CD14-positive monocyte (primary cell): Measurements from ENCODE around the gene DPCD. TPM values are rescaled to one million over a fixed set of nuclear protein-coding genes. Genes with fewer than 3 reads are reported as not detected.
A peak's percentile ranks its signal among the peaks of the same experiment; 100 is the strongest.

Experiments
- DNase-seq, 3 donors: peaks; one replicate each; pipeline ENCODE4 v3.0.0-alpha.2; 2011 to 2022
- H2AFZ ChIP-seq: 2 replicates; pipeline ENCODE4 v1.6.0; 2012; ENCODE audit warnings: mild to moderate bottlenecking, low read depth, low read length, inconsistent platforms; ENCODE audit not compliant: insufficient read depth, poor library complexity, severe bottlenecking
- H3K27ac ChIP-seq, 2 donors: 1 replicate in 1 of 2; 2 replicates in 1 of 2; pipeline ENCODE4 v1.5.1; 2012 to 2013; ENCODE audit warnings: low read length in 2 of 2, control low read depth in 1 of 2, inconsistent platforms in 1 of 2, low read depth in 1 of 2, mild to moderate bottlenecking in 1 of 2
- H3K27me3 ChIP-seq, 2 donors: one replicate each; pipeline versions ENCODE4 v1.6.0 to v1.6.1; 2011 to 2013; ENCODE audit warnings: low read length in 2 of 2; ENCODE audit not compliant: control insufficient read depth in 2 of 2, insufficient read depth in 2 of 2
- H3K36me3 ChIP-seq, 2 donors: replicated peaks in 1 of 2; 1 replicate in 1 of 2; 2 replicates in 1 of 2; pipeline versions ENCODE4 v1.5.1 to v1.6.1; 2012 to 2013; ENCODE audit warnings: low read length in 2 of 2, control low read depth in 1 of 2, inconsistent platforms in 1 of 2, mild to moderate bottlenecking in 1 of 2; ENCODE audit not compliant: insufficient read depth in 2 of 2, control insufficient read depth in 1 of 2
- H3K4me1 ChIP-seq, 2 donors: 1 replicate in 1 of 2; 2 replicates in 1 of 2; pipeline versions ENCODE4 v1.5.1 to v1.6.1; 2012 to 2013; ENCODE audit warnings: low read length in 2 of 2, control low read depth in 1 of 2, inconsistent platforms in 1 of 2, mild to moderate bottlenecking in 1 of 2, moderate library complexity in 1 of 2; ENCODE audit not compliant: insufficient read depth in 2 of 2, control insufficient read depth in 1 of 2
- H3K4me2 ChIP-seq: replicated peaks from 2 replicates; pipeline ENCODE3; 2012; ENCODE audit warnings: low read length, moderate library complexity, mild to moderate bottlenecking; ENCODE audit not compliant: poor library complexity, severe bottlenecking; ENCODE audit errors: extremely low read depth
- H3K4me3 ChIP-seq, 3 experiments: fragments of 200-600 bp in 1 of 3; sonication (generic) in 1 of 3; replicated peaks in 1 of 3; 1 replicate in 2 of 3; 2 replicates in 1 of 3; pipeline ENCODE4 v1.5.1; 2011 to 2013; ENCODE audit warnings: low read length in 3 of 3, mild to moderate bottlenecking in 3 of 3, control low read depth in 2 of 3, low read depth in 2 of 3, inconsistent platforms in 1 of 3, moderate library complexity in 1 of 3
- H3K79me2 ChIP-seq: 2 replicates; pipeline ENCODE4 v1.6.0; 2012; ENCODE audit warnings: mild to moderate bottlenecking, control low read depth, inconsistent platforms, low read length, moderate library complexity; ENCODE audit not compliant: insufficient read depth
- H3K9ac ChIP-seq: 2 replicates; pipeline ENCODE4 v1.6.0; 2017; ENCODE audit warnings: low read length, mild to moderate bottlenecking; ENCODE audit not compliant: insufficient read depth, poor library complexity, severe bottlenecking
- H3K9me3 ChIP-seq, 2 donors: replicated peaks in 1 of 2; 1 replicate in 1 of 2; 2 replicates in 1 of 2; pipeline versions ENCODE4 v1.5.1 to v1.6.1; 2012 to 2013; ENCODE audit warnings: low read length in 2 of 2, control low read depth in 1 of 2; ENCODE audit not compliant: control insufficient read depth in 1 of 2, insufficient read depth in 1 of 2
- H4K20me1 ChIP-seq: 2 replicates; pipeline ENCODE4 v1.6.0; 2012; ENCODE audit warnings: mild to moderate bottlenecking, low read length, control low read depth, moderate library complexity; ENCODE audit not compliant: insufficient read depth
- H3K27ac Mint-ChIP-seq, 7 donors: one replicate each; pipeline ENCODE4 v1.8.0; 2020; ENCODE audit warnings: mild to moderate bottlenecking in 7 of 7, mixed read lengths in 7 of 7, moderate library complexity in 6 of 7, inconsistent platforms in 2 of 7
- H3K27me3 Mint-ChIP-seq, 3 donors: one replicate each; pipeline ENCODE4 v1.8.0; 2021 to 2022; ENCODE audit warnings: low read depth in 3 of 3, mild to moderate bottlenecking in 3 of 3, mixed read lengths in 3 of 3, moderate library complexity in 3 of 3, inconsistent platforms in 1 of 3
- H3K36me3 Mint-ChIP-seq, 2 donors: one replicate each; pipeline ENCODE4 v1.8.0; 2020; ENCODE audit warnings: mixed read lengths in 2 of 2, inconsistent platforms in 1 of 2, mild to moderate bottlenecking in 1 of 2
- H3K4me1 Mint-ChIP-seq: one replicate; pipeline ENCODE4 v1.8.0; 2020; ENCODE audit warnings: mild to moderate bottlenecking, mixed read lengths
- H3K4me3 Mint-ChIP-seq, 2 donors: one replicate each; pipeline ENCODE4 v1.8.0; 2020; ENCODE audit warnings: mild to moderate bottlenecking in 2 of 2, mixed read lengths in 2 of 2, moderate library complexity in 1 of 2
- H3K9me3 Mint-ChIP-seq, 7 donors: one replicate each; pipeline ENCODE4 v1.8.0; 2020 to 2022; ENCODE audit warnings: mixed read lengths in 7 of 7, mild to moderate bottlenecking in 6 of 7, moderate library complexity in 6 of 7, inconsistent platforms in 2 of 7
- CTCF ChIP-seq: fragments of 200-600 bp; IDR thresholded peaks from one replicate; pipeline ENCODE4 v1.8.0; 2022; ENCODE audit warnings: antibody characterized with exemption, mild to moderate bottlenecking
- WGBS: methylation state at CpG from one replicate; pipeline ENCODE4 v1.1.5; 2013; ENCODE audit warnings: missing lambda C conversion rate; ENCODE audit not compliant: insufficient coverage; 5-methylcytosine and 5-hydroxymethylcytosine counted together
- intact Hi-C, 2 donors: fragments of 100-400 bp; cut with micrococcal nuclease; formaldehyde crosslinking; loops; one replicate each; pipeline versions ENCODE4 v1.15.0 to v1.15.1; 2023
- polyA plus RNA-seq, 3 donors: library from polyadenylated mRNA; depleted of rRNA in 1 of 3; unstranded in 2 of 3; stranded (reverse) in 1 of 3; fragments of 300-500 nt in 2 of 3; fragments of >200 nt in 1 of 3; fragmentation: Illumina TruSeq in 2 of 3; gene quantifications; 1 replicate in 2 of 3; 2 replicates in 1 of 3; pipeline ENCODE4 v1.2.3, GENCODE V29; 2012 to 2021

The DPCD gene
- polyA plus RNA-seq, 3 donors: 8.6 to 17.0 (median 9.0) TPM

- Histone ChIP-seq H3K9me3 (no peaks in the 10 kb centered on the region), H3K4me2 (no peak overlapping the region), H3K9ac (peak overlapping the region; percentile 13), H3K4me3 (no peak overlapping the region), H2AFZ (no peak overlapping the region), H3K79me2 (no peaks in the 10 kb centered on the region), H3K27ac (no peak overlapping the region), H4K20me1 (peaks cover 27% of the 10 kb centered on the region), H3K27me3 (no peaks in the 10 kb centered on the region), H3K4me1 (peaks cover 24 to 26% of the 10 kb centered on the region in 2 donors), H3K36me3 (peaks cover 20 to 74% of the 10 kb centered on the region in 2 donors)
- DNase-seq: no peak
- Mint-ChIP-seq H3K4me1 (peaks cover 41% of the 10 kb centered on the region), H3K27ac (peak overlapping the region in 1 of 7 donors; percentile 46), H3K4me3 (no peak overlapping the region), H3K36me3 (peaks cover 44 to 63% of the 10 kb centered on the region in 2 donors), H3K27me3 (peaks cover 0 to 2% (median 1%) of the 10 kb centered on the region in 3 donors), H3K9me3 (peaks cover 0 to 2% (median 0%) of the 10 kb centered on the region in 7 donors)
- no peak for TF ChIP-seq CTCF
- intact Hi-C loops: no loop called here
- 90% methylated on average over 7 of the region's 9 CpGs for WGBS
These were observed 28.4 kb downstream of the DPCD start for GRCh38 chr10:101616415-101617101.

- DNase-seq: no peak
- Mint-ChIP-seq H3K27ac (peak overlapping the region in 6 of 7 donors; percentile 1 to 66 (median 16)), H3K4me1 (peaks cover 36% of the 10 kb centered on the region), H3K36me3 (peaks cover 46 to 63% of the 10 kb centered on the region in 2 donors), H3K9me3 (peaks cover 0 to 2% (median 0%) of the 10 kb centered on the region in 7 donors), H3K4me3 (peak overlapping the region in 1 of 2 donors; percentile 80), H3K27me3 (peaks cover 0 to 2% (median 1%) of the 10 kb centered on the region in 3 donors)
- peak overlapping the region; percentile 30 for H3K4me2 ChIP-seq
- H3K4me1 ChIP-seq: peaks cover 24 to 26% of the 10 kb centered on the region in 2 donors
- H4K20me1 ChIP-seq: peaks cover 27% of the 10 kb centered on the region
- H3K4me3 ChIP-seq: no peak overlapping the region
- WGBS: 40% methylated on average over 2 of the region's 8 CpGs
- H3K9ac ChIP-seq: peak overlapping the region; percentile 13
- intact Hi-C loops: no loop called here
- H3K27ac ChIP-seq: peak overlapping the region in 1 of 2 donors; percentile 57
- no peaks in the 10 kb centered on the region for H3K79me2 ChIP-seq
- no peaks in the 10 kb centered on the region for H3K27me3 ChIP-seq
- H2AFZ ChIP-seq: no peak overlapping the region
- no peak for TF ChIP-seq CTCF
- no peaks in the 10 kb centered on the region for H3K9me3 ChIP-seq
- peaks cover 22 to 74% of the 10 kb centered on the region in 2 donors for H3K36me3 ChIP-seq
These were observed 29.1 kb downstream of the DPCD start for GRCh38 chr10:101617102-101617823.
